UCSD-AML1 (cell line): ENCODE data around the gene TNS1.

ENCODE experiments used
- DNase-seq: peaks from one replicate; lab custom pipeline; 2025; ENCODE audit not compliant: unreplicated experiment; lab: John Stamatoyannopoulos, UW

TNS1 gene

GRCh38 chr2:218017211-218018053 lies 14.6 kb upstream of the TNS1 start:
- no peak for DNase-seq

- no peak for DNase-seq
Observed at GRCh38 chr2:218016810-218017209, 14.0 kb upstream of the TNS1 start.

DNA sequence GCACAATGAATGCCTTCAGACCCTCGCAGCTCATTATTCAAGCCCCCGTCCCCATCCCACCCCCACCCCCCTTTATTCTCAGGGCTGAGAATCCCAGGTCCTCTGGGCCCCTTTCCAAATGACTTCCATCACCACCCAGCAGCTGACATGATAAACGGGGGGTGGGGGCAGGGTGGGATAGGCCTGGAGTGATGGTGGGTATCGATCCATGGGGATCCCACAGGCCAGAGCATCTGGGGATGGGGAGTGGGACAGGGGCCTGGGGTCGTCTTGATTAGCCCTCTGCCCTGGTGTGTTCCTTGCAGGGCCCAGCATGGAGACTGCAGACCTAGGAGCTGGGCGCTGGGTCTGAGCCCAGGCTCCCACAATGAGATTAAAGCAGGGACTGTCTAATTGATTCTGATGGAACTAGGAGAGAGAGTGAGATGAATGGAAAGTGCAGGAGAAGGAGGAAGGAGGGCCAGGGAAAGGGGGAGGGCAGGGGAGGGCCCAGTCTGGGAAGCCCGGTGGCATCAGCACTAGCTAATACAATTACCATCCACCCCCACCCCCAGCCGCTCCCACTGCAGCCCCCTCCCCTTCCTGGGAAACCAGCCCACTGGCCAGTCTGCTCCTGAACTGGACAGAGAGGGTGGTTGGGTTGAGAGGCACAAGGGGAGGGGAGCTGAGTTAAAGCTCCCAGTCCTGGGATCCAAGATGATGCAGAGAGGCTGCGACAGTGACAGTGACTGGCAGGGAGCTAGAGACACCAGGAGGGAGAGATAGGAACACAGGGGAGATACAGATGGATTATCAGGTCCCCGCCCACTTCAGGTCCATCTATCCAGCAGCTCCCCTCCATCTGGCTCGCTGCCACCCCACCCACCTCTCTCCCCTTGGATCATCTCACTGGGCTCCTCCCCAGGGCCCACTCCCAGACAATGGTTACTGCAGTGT lies 13.1 kb upstream of the TNS1 start:
- no peak for DNase-seq

- DNase-seq = no peak
Observed at GRCh38 chr2:218014706-218015585, 12.2 kb upstream of the TNS1 start.

GRCh38 chr2:218013289-218013688 lies 10.5 kb upstream of the TNS1 start:
- no peak for DNase-seq

- DNase-seq = no peak
Observed at GRCh38 chr2:218012284-218012683, 9.5 kb upstream of the TNS1 start.

- no peak for DNase-seq
Observed at GRCh38 chr2:218011653-218012040, 8.9 kb upstream of the TNS1 start.

- DNase-seq = no peak
Observed at GRCh38 chr2:218010984-218011652, 8.3 kb upstream of the TNS1 start.

- DNase-seq = peak; percentile 27
Observed at GRCh38 chr2:218010140-218010983, 7.6 kb upstream of the TNS1 start.

DNA sequence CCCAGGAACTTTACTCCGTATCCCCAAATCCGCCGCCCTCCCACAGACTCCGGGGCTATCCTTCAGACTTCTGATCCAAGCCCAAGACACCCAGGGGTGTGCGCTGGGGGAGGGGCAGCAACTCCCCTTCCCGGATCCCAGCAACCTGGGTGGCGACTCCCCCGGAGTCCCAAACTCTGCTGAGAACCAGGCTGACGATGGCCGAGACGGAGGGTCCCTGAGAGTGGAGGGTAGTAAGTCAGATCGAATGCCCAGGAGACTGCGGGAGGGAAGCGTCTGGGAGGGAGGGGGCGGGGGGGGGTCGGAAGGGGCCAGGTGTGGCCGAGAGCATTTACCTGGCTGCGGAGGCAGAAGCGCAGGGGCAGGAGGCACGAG lies 7.0 kb upstream of the TNS1 start:
- DNase-seq = no peak

- no peak for DNase-seq
Observed at GRCh38 chr2:218009231-218009630, 6.4 kb upstream of the TNS1 start.

DNA sequence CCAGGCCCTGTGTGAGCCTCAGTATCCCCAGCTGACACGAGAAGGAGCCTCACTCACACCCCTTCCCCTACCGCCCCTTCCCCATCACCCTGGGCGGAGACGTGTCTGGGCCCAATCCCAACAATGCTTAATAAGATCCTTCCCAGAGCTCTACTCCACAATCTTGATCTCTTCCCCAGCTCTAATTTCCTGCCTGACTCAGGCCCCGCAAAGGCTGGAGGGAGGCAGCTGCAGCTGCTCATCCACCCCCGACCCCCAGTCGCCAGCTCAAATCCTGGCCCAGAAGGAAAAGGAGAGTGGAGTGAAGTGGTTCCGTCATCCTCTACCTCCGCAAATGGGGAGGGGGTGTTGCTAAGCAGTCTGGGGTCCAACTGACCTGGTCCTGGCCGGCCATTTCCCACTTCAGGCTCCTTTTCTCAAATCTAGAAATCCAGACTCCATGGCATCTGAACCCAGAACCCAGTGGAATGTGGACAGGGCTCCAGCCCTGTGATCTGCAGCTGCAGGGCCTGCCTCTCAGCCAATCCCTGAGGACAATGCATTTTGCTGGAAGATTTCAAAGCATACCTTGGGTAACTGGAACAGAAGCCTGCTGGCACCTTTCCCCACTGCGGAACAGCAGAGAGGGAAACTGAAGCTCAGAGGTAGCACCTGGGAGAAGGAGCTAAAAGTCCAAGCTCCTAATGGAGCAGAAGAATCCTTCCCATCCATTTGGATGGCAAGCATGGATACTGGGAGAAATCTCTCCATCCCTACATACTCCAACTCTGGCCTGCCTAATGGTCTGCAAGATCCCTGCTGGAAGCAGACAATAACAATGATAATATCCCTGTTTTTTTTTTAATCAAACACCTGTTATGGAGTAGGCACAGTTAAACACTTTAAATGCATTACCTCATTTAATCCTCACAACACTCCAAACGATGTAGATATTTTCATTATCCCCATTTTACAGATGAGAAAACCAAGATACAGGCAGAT lies 5.6 kb upstream of the TNS1 start:
- no peak for DNase-seq

DNA sequence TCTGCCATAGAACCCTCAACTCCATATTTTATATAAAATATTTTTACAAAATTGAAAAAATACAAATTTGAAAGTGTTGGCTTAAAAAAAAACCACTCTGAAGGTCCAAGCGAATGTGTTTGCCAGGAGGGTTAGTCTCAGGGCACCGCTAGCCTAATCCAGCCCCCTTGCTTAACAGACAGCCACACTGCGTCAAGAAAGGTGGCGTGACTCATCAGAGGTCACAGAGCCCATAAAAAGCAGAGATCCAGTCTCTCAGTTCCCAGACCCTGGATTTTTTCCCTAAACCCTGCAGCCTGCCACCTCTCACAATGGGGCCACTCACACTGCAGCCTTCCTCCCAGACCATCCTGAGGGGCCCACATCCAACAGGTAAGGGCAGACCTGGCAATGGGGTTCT lies 3.9 kb upstream of the TNS1 start:
- DNase-seq = no peak

- no peak for DNase-seq
Observed at GRCh38 chr2:218005486-218005885, 2.7 kb upstream of the TNS1 start.

DNA sequence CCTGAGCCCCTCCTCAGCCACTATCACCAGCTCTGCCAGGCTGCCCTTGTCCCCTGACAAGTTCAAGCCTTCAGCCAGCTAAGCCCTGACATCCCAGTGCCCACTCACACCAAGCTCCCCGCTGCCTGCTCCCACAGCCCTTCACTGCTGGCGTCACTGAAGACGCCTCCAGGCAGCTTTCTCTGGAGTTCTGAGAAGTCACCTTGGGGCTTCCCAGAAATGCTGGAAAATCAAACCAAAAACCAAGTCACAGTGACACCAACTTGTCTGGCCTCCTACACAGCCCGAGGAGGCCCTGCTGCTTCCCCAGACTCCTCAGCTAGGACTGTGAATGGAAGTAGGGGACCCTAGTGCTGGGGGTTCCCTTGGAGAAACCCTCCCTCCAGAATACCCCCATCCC lies 2.2 kb upstream of the TNS1 start:
- DNase-seq = no peak

GRCh38 chr2:218003981-218004419 lies 1.2 kb upstream of the TNS1 start:
- no peak for DNase-seq

DNA sequence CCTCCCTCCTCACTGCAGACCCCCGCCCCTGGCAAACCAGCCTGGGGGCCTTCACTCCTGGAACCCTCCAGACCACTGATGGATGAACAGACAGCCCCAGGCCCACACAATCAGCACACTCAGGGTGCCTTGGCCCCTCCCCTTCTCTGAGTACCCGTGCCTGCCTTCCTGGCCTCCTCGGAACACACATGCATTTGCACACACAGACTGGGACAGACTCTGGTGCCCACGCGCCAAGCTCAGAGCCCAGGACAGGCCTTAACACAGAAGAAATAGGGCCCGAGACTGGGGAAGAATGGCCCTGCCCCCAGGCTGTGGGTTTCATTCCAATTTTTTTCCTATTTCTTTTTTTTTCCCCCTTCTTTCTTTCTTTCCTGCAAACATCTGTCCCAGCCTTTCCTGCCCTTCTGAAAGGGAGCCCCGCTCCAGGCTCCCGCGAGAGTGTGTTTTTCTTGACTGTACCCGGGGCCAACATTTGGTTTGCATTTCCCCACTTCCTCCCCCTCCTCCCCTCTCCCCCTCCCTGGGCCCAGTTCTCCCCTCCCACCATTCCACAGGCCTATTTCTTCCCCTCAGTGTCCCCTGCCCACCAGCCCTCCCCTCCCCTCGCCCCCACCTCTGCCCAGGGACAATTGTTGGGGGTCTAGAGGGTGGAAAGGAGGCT lies 618 bp upstream of the TNS1 start:
- no peak for DNase-seq
